ENCODE data around the gene TRIM6.

DNA sequence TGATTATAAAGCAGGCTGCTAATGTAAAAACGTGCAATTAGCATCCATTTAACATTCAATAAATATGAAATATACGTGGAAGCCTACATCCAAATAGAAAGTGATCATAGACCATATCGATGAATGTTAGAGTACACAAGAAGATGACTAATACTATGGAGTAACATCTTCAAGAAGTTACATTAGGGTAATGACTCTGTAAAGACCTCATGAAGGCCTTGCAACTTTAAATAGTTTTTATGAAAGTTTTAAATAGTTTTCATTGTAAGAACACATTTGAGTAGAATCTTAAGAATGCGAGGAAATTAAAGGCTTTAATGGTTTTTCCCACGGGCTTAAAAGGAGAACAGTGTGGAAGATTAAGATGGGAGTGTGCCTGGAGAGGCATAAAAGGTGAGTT, 29.8 kb downstream of the TRIM6 start:
- TF ChIP-seq CTCF (conservative IDR thresholded peaks at IDR 0.05), result no peak
- no peak for TF ChIP-seq ZFX (IDR thresholded peaks at IDR 0.05)

All from C4-2B (cell line).